ENCODE results near the gene TMEM129. TPM values are rescaled to one million over a fixed set of nuclear protein-coding genes. Genes with fewer than 3 reads are reported as not detected.
"Not testable (repeated sequence)": the region's sequence is repeated elsewhere in the genome, so short reads cannot be mapped to it uniquely, and the experiment has no call there.

TMEM129 gene
- total RNA-seq, 1 donor from 2014 or later: 14.1 TPM

DNA sequence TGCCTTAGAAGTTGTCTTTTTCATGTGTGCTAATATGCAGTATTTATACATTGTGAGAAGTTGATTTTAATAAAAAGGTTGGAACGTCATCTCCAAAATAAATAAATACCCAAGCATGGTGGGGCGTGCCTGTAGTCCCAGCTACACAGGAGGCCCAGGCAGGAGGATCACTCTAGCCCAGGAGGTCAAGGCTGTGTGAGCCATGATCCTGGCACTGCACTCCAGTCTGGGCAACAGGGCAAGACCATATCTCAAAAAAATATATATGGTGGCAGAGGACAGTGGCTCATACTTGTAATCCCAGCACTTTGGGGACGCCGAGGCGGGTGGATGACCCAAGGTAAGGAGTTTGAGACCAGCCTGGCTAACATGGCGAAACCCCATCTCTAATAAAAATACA, 15.4 kb downstream of the TMEM129 start:
- Mint-ChIP-seq H3K4me3 (no peak overlapping the region), H3K36me3 (peaks cover 41% of the 10 kb centered on the region), H3K27me3 (ENCODE audit: insufficient read depth, low read depth) (peaks cover 2% of the 10 kb centered on the region), H3K27ac (no peak overlapping the region), H3K4me1 (peaks cover 14% of the 10 kb centered on the region), H3K9me3 (no peaks in the 10 kb centered on the region)
- Histone ChIP-seq H3K9me3 (ENCODE audit: low read depth) (no peaks in the 10 kb centered on the region), H3K4me1 (peaks cover 1% of the 10 kb centered on the region), H4K20me1 (ENCODE audit: low read depth) (peaks cover 72% of the 10 kb centered on the region), H3K9ac (no peak overlapping the region), H3F3A (ENCODE audit: low read depth) (peaks cover 3% of the 10 kb centered on the region), H3K27ac (no peak overlapping the region), H3K79me2 (ENCODE audit: low read depth) (peaks cover 90% of the 10 kb centered on the region), H2AFZ (replicated peaks) (no peak overlapping the region), H3K4me2 (no peak overlapping the region), H3K4me3 (no peak overlapping the region), H3K36me3 (peaks cover 7% of the 10 kb centered on the region), H3K27me3 (no peaks in the 10 kb centered on the region)
- TF ChIP-seq EZH2phosphoT487 (IDR thresholded peaks at IDR 0.05) (no peak), EZH2 (IDR thresholded peaks at IDR 0.05) (no peak)
- TF ChIP-seq, protein P1, sequence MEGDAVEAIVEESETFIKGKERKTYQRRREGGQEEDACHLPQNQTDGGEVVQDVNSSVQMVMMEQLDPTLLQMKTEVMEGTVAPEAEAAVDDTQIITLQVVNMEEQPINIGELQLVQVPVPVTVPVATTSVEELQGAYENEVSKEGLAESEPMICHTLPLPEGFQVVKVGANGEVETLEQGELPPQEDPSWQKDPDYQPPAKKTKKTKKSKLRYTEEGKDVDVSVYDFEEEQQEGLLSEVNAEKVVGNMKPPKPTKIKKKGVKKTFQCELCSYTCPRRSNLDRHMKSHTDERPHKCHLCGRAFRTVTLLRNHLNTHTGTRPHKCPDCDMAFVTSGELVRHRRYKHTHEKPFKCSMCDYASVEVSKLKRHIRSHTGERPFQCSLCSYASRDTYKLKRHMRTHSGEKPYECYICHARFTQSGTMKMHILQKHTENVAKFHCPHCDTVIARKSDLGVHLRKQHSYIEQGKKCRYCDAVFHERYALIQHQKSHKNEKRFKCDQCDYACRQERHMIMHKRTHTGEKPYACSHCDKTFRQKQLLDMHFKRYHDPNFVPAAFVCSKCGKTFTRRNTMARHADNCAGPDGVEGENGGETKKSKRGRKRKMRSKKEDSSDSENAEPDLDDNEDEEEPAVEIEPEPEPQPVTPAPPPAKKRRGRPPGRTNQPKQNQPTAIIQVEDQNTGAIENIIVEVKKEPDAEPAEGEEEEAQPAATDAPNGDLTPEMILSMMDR (IDR thresholded peaks at IDR 0.05): no peak
- DNase-seq (ENCODE audit: low spot score): no peak

DNA sequence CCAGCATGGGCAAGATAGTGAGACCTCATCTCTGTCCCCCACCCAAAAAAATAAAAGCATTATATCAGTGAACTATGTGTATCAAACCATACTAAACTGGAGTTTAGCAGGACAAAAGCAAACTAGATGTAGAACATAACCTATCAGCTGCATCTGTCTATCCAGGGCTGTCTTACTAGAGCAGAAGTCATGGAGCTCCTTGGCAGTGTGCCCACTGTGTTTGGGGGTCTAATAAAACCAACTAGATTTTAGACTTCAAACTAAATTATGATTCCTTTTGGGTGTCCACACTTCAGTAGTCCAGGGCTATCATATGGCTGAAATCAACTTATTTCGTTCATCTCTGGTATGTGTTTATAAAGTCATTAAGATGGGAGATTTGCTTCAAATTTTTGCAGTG, 17.3 kb downstream of the TMEM129 start:
- H3K9ac ChIP-seq: no peak overlapping the region
- no peak for DNase-seq (ENCODE audit: low spot score)
- no peaks in the 10 kb centered on the region for H3K4me1 ChIP-seq
- Mint-ChIP-seq H3K27ac (no peak overlapping the region), H3K4me1 (peaks cover 3% of the 10 kb centered on the region), H3K9me3 (no peaks in the 10 kb centered on the region), H3K4me3 (no peak overlapping the region), H3K27me3 (ENCODE audit: insufficient read depth, low read depth) (peaks cover 2% of the 10 kb centered on the region), H3K36me3 (peaks cover 43% of the 10 kb centered on the region)
- H3K27ac ChIP-seq: no peak overlapping the region
- peaks cover 7% of the 10 kb centered on the region for H3K36me3 ChIP-seq
- H2AFZ ChIP-seq (replicated peaks): no peak overlapping the region
- H3K27me3 ChIP-seq: no peaks in the 10 kb centered on the region
- H3K9me3 ChIP-seq (ENCODE audit: low read depth): no peaks in the 10 kb centered on the region
- peaks cover 70% of the 10 kb centered on the region for H4K20me1 ChIP-seq (ENCODE audit: low read depth)
- TF ChIP-seq EZH2 (IDR thresholded peaks at IDR 0.05) (no peak), EZH2phosphoT487 (IDR thresholded peaks at IDR 0.05) (no peak)
- TF ChIP-seq, protein P1 (IDR thresholded peaks at IDR 0.05): no peak
- no peak overlapping the region for H3K4me3 ChIP-seq
- no peak overlapping the region for H3K4me2 ChIP-seq
- no peaks in the 10 kb centered on the region for H3F3A ChIP-seq (ENCODE audit: low read depth)
- peaks cover 71% of the 10 kb centered on the region for H3K79me2 ChIP-seq (ENCODE audit: low read depth)

- not testable (repeated sequence) for H3K4me1 Mint-ChIP-seq; H3K4me2 ChIP-seq; H3K27me3 ChIP-seq; H2AFZ ChIP-seq (replicated peaks); H3K4me3 ChIP-seq; H3K27me3 Mint-ChIP-seq (ENCODE audit: insufficient read depth, low read depth); H3K9me3 ChIP-seq (ENCODE audit: low read depth); DNase-seq (ENCODE audit: low spot score); H3K4me3 Mint-ChIP-seq; H3K27ac ChIP-seq; H3K9ac ChIP-seq; H3F3A ChIP-seq (ENCODE audit: low read depth); H3K9me3 Mint-ChIP-seq; H3K36me3 ChIP-seq; H3K4me1 ChIP-seq; H3K27ac Mint-ChIP-seq
- Histone ChIP-seq H4K20me1 (ENCODE audit: low read depth) (peaks cover 55% of the 10 kb centered on the region), H3K79me2 (ENCODE audit: low read depth) (peaks cover 55% of the 10 kb centered on the region)
- peaks cover 34% of the 10 kb centered on the region for H3K36me3 Mint-ChIP-seq
These were observed 19.5 kb downstream of the TMEM129 start for GRCh38 chr4:1701671-1702070.

DNA sequence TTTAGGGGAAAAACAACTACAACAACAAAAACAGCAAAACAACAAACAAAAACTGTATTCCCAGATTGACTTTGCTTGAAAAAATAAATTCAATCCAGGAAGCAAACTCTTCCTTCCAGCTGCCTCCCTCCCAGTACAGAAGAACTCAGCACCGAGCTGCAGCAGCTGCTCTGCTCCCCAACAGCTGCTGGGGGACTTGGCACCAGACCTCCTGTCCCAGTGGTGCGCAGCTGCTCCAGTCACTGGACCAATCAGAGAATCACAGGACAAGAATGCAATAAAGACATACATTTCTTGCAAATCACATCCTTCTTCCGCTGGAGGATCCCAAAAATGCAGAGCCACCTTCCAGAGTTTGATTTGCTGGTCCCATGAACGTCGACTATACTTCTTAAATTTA, 25.2 kb downstream of the TMEM129 start:
- H3K4me1 Mint-ChIP-seq: no peaks in the 10 kb centered on the region
- Histone ChIP-seq H3K4me1 (no peaks in the 10 kb centered on the region), H3K27ac (no peak overlapping the region), H3K36me3 (peaks cover 8% of the 10 kb centered on the region), H3K9ac (no peak overlapping the region), H3K4me2 (no peak overlapping the region), H3F3A (ENCODE audit: low read depth) (peaks cover 28% of the 10 kb centered on the region), H3K9me3 (ENCODE audit: low read depth) (no peaks in the 10 kb centered on the region), H2AFZ (replicated peaks) (no peak overlapping the region), H4K20me1 (ENCODE audit: low read depth) (peaks cover 30% of the 10 kb centered on the region), H3K27me3 (no peaks in the 10 kb centered on the region), H3K4me3 (no peak overlapping the region), H3K79me2 (ENCODE audit: low read depth) (no peaks in the 10 kb centered on the region)
- peaks cover 16% of the 10 kb centered on the region for H3K36me3 Mint-ChIP-seq
- H3K27me3 Mint-ChIP-seq (ENCODE audit: insufficient read depth, low read depth): no peaks in the 10 kb centered on the region
- no peak for DNase-seq (ENCODE audit: low spot score)
- no peak overlapping the region for H3K27ac Mint-ChIP-seq
- peak overlapping the region; percentile 3 for H3K4me3 Mint-ChIP-seq
- TF ChIP-seq EZH2phosphoT487 (IDR thresholded peaks at IDR 0.05): no peak
- TF ChIP-seq EZH2 (IDR thresholded peaks at IDR 0.05): no peak
- TF ChIP-seq, protein P1 (IDR thresholded peaks at IDR 0.05): no peak
- H3K9me3 Mint-ChIP-seq: no peaks in the 10 kb centered on the region

Measured in neural progenitor cell (in vitro differentiated cells).